Mammary epithelial cell (primary cell): ENCODE measurements around the gene SVIP.

Source experiments
- EZH2 ChIP-seq: IDR thresholded peaks from 2 replicates; pipeline ENCODE4 v1.6.1; 2012; ENCODE audit warnings: low read length, inconsistent platforms, borderline replicate concordance
- TF ChIP-seq, protein P1 (sequence below), 2 donors: IDR thresholded peaks in 1 of 2; conservative IDR thresholded peaks in 1 of 2; 2 replicates each; pipeline ENCODE4 v1.5.1; 2011 to 2012; ENCODE audit warnings: inconsistent platforms in 2 of 2, low read length in 2 of 2, mild to moderate bottlenecking in 2 of 2, control low read depth in 1 of 2, low read depth in 1 of 2; ENCODE audit not compliant: insufficient read depth in 1 of 2; ENCODE audit errors: extremely low read depth in 1 of 2

DNA sequence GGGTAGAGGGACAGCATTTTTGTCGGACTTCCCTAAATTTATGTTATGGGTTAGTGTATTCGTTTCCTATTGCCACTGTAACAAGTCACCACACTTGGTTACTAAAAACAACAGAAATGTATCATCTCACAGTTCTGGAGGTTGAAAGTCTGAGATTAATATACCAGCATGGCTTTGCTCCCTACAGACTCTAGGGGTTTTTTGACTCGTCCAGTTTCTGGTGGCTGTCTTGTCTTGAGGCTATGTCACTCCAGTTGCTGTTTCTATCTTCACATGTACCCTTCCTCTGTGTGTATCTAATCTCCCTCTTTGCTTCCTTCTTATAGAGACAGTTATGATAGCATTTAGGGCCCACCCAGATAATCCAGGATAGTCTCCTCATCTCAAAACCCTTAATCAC lies 39.7 kb upstream of the SVIP start:
- TF ChIP-seq, protein P1, sequence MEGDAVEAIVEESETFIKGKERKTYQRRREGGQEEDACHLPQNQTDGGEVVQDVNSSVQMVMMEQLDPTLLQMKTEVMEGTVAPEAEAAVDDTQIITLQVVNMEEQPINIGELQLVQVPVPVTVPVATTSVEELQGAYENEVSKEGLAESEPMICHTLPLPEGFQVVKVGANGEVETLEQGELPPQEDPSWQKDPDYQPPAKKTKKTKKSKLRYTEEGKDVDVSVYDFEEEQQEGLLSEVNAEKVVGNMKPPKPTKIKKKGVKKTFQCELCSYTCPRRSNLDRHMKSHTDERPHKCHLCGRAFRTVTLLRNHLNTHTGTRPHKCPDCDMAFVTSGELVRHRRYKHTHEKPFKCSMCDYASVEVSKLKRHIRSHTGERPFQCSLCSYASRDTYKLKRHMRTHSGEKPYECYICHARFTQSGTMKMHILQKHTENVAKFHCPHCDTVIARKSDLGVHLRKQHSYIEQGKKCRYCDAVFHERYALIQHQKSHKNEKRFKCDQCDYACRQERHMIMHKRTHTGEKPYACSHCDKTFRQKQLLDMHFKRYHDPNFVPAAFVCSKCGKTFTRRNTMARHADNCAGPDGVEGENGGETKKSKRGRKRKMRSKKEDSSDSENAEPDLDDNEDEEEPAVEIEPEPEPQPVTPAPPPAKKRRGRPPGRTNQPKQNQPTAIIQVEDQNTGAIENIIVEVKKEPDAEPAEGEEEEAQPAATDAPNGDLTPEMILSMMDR (conservative IDR thresholded peaks at IDR 0.05 in 1 of 2, IDR thresholded peaks at IDR 0.05 in 1 of 2; ENCODE audit: extremely low read depth in 1 of 2, insufficient read depth in 1 of 2, low read depth in 1 of 2, low read length in 2 of 2) = no peak
- no peak for TF ChIP-seq EZH2
